ENCODE results near the gene B3GNT8.
"Not testable (repeated sequence)": the region's sequence is repeated elsewhere in the genome, so short reads cannot be mapped to it uniquely, and the experiment has no call there.

B3GNT8 gene

DNA sequence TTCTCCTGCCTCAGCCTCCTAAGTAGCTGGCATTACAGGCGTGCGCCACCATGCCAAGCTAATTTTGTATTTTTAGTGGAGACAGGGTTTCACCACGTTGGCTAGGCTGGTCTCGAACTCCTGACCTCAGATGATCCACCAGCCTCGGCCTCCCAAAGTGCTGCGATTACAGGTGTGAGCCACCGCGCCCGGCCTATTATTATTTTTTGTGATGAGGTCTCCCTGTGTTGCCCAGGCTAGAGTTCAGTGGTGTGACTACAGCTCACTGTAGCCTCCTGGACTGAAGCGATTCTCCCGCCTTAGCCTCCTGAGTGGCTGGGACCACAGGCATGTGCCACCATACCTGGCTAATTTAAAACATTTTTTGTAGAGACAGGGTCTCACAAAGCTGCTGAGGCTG, 8.2 kb upstream of the B3GNT8 start:
- H3K36me3 ChIP-seq (ENCODE audit: control insufficient read depth, insufficient read depth, low read length) = peaks cover 43% of the 10 kb centered on the region
- H3K9ac ChIP-seq (ENCODE audit: low read length); H3K4me3 ChIP-seq (ENCODE audit: low read depth, low read length); H3K9me3 ChIP-seq (ENCODE audit: control insufficient read depth, insufficient read depth, low read depth, low read length); H3K27me3 ChIP-seq (ENCODE audit: control insufficient read depth, insufficient read depth, low read length); H3K27ac ChIP-seq (ENCODE audit: low read depth, low read length); H3K4me1 ChIP-seq (ENCODE audit: control insufficient read depth, insufficient read depth, low read length): not testable (repeated sequence)

GRCh38 chr19:41434450-41434849, 7.3 kb upstream of the B3GNT8 start:
- H3K4me1 ChIP-seq (ENCODE audit: control insufficient read depth, insufficient read depth, low read length) = no peaks in the 10 kb centered on the region
- peaks cover 43% of the 10 kb centered on the region for H3K36me3 ChIP-seq (ENCODE audit: control insufficient read depth, insufficient read depth, low read length)
- no peak overlapping the region for H3K4me3 ChIP-seq (ENCODE audit: low read depth, low read length)

DNA sequence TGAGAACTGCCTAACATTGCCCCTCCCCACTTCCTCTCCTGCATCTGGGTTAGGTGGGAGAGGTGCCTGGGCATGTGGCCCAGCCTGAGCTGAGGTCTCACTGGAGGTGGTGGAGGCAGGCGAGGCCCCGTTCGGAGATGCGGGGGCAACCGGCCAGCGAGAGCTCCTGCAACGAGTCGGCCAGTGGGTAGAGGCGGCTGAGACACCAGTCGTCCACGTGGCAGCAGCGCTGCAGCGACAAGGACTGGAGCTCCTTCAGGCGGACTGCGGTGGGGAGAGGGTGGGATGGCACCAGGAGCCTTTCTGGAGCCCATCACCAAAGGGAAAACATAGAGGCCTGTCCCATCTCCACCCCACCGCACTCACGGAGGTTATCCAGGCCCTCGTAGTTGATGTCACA, 6.0 kb upstream of the B3GNT8 start:
- Histone ChIP-seq H3K9me3 (ENCODE audit: control insufficient read depth, insufficient read depth, low read depth, low read length) (no peaks in the 10 kb centered on the region), H3K36me3 (ENCODE audit: control insufficient read depth, insufficient read depth, low read length) (peaks cover 42% of the 10 kb centered on the region), H3K9ac (ENCODE audit: low read length) (no peak overlapping the region), H3K27ac (ENCODE audit: low read depth, low read length) (peak overlapping the region; percentile 50; the same call in 1 of the 2 replicates), H3K27me3 (ENCODE audit: control insufficient read depth, insufficient read depth, low read length) (no peaks in the 10 kb centered on the region), H3K4me3 (ENCODE audit: low read depth, low read length) (no peak overlapping the region), H3K4me1 (ENCODE audit: control insufficient read depth, insufficient read depth, low read length) (peaks cover 5% of the 10 kb centered on the region; the same call in 1 of the 2 replicates)

More at GRCh38 chr19:41434450-41434849, 7.3 kb upstream of the B3GNT8 start:
- Histone ChIP-seq H3K27me3 (ENCODE audit: control insufficient read depth, insufficient read depth, low read length) (no peaks in the 10 kb centered on the region), H3K9ac (ENCODE audit: low read length) (no peak overlapping the region), H3K27ac (ENCODE audit: low read depth, low read length) (no peak overlapping the region), H3K9me3 (ENCODE audit: control insufficient read depth, insufficient read depth, low read depth, low read length) (no peaks in the 10 kb centered on the region)

- H3K4me1 ChIP-seq (ENCODE audit: control insufficient read depth, insufficient read depth, low read length) = peaks cover 15% of the 10 kb centered on the region
- H3K4me3 ChIP-seq (ENCODE audit: low read depth, low read length) = no peak overlapping the region
- H3K27me3 ChIP-seq (ENCODE audit: control insufficient read depth, insufficient read depth, low read length) = no peaks in the 10 kb centered on the region
- no peak overlapping the region for H3K27ac ChIP-seq (ENCODE audit: low read depth, low read length)
- H3K9me3 ChIP-seq (ENCODE audit: control insufficient read depth, insufficient read depth, low read depth, low read length) = no peaks in the 10 kb centered on the region
- peaks cover 36% of the 10 kb centered on the region for H3K36me3 ChIP-seq (ENCODE audit: control insufficient read depth, insufficient read depth, low read length)
- H3K9ac ChIP-seq (ENCODE audit: low read length) = no peak overlapping the region
Observed at GRCh38 chr19:41431426-41432386, 4.5 kb upstream of the B3GNT8 start.

- H3K36me3 ChIP-seq (ENCODE audit: control insufficient read depth, insufficient read depth, low read length) = peaks cover 33% of the 10 kb centered on the region
- H3K27me3 ChIP-seq (ENCODE audit: control insufficient read depth, insufficient read depth, low read length) = no peaks in the 10 kb centered on the region
- no peaks in the 10 kb centered on the region for H3K9me3 ChIP-seq (ENCODE audit: control insufficient read depth, insufficient read depth, low read depth, low read length)
- H3K4me1 ChIP-seq (ENCODE audit: control insufficient read depth, insufficient read depth, low read length) = peaks cover 18% of the 10 kb centered on the region
- no peak overlapping the region for H3K4me3 ChIP-seq (ENCODE audit: low read depth, low read length)
- H3K27ac ChIP-seq (ENCODE audit: low read depth, low read length) = no peak overlapping the region
- no peak overlapping the region for H3K9ac ChIP-seq (ENCODE audit: low read length)
Observed at GRCh38 chr19:41430922-41431321, 3.7 kb upstream of the B3GNT8 start.

GRCh38 chr19:41428481-41428859, 1.3 kb upstream of the B3GNT8 start:
- no peaks in the 10 kb centered on the region for H3K27me3 ChIP-seq (ENCODE audit: control insufficient read depth, insufficient read depth, low read length)
- H3K9ac ChIP-seq (ENCODE audit: low read length) = no peak overlapping the region
- H3K36me3 ChIP-seq (ENCODE audit: control insufficient read depth, insufficient read depth, low read length) = peaks cover 48% of the 10 kb centered on the region
- H3K4me1 ChIP-seq (ENCODE audit: control insufficient read depth, insufficient read depth, low read length) = peaks cover 18% of the 10 kb centered on the region
- H3K9me3 ChIP-seq (ENCODE audit: control insufficient read depth, insufficient read depth, low read depth, low read length) = no peaks in the 10 kb centered on the region
- H3K27ac ChIP-seq (ENCODE audit: low read depth, low read length) = no peak overlapping the region
- peak overlapping the region; percentile 67 for H3K4me3 ChIP-seq (ENCODE audit: low read depth, low read length)

DNA sequence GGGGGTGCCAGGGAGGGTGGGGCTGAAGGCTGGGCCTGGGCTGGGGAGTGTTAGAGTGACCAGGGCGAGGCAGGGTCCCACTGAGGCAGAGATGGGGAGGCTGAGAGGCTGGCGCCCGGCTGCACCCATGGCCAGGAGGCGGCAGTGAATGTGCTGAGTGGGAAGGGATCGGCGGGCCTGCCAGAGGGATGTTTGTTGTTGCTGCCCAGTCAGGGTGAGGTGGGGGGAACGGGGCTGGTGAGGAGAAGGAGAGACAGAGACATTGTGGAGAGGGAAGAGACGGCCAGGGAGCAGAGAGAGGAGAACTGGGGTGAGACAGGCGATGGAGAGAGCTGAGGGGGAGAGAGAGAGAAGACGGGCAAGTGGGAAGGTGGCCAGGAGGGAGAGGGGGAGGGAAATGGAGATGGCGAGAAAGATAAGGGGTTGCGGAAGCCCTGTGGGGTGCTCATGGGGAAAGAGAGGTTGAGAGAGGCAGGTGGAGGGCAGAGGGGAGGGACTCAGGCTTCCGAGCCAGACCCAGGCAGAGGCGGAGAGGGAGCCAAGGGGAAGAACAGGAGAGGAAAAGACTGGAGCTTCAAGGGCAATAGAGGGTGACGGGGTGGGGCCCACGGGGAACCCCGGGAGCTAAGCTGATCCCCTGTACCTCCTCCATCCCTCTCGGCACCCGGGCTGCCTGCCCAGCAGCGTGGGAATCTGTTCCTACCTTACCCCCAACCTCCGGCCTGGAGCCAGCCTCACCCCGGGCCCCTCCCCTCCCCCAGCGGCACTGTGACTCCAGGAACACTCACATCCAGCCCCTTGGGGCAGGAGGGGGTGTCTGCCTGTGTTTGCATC, 690 bp upstream of the B3GNT8 start:
- Histone ChIP-seq H3K4me3 (ENCODE audit: low read depth, low read length) (peak overlapping the region; percentile 67), H3K27me3 (ENCODE audit: control insufficient read depth, insufficient read depth, low read length) (no peaks in the 10 kb centered on the region), H3K9ac (ENCODE audit: low read length) (peak overlapping the region; percentile 62), H3K36me3 (ENCODE audit: control insufficient read depth, insufficient read depth, low read length) (peaks cover 46% of the 10 kb centered on the region), H3K9me3 (ENCODE audit: control insufficient read depth, insufficient read depth, low read depth, low read length) (no peaks in the 10 kb centered on the region), H3K4me1 (ENCODE audit: control insufficient read depth, insufficient read depth, low read length) (peaks cover 18% of the 10 kb centered on the region), H3K27ac (ENCODE audit: low read depth, low read length) (no peak overlapping the region)

GRCh38 chr19:41426116-41426841, 895 bp downstream of the B3GNT8 start:
- peak overlapping the region; percentile 72 for H3K9ac ChIP-seq (ENCODE audit: low read length)
- H3K27ac ChIP-seq (ENCODE audit: low read depth, low read length) = peak overlapping the region; percentile 42; the same call in 1 of the 2 replicates
- H3K4me1 ChIP-seq (ENCODE audit: control insufficient read depth, insufficient read depth, low read length) = peaks cover 18% of the 10 kb centered on the region
- peaks cover 40% of the 10 kb centered on the region for H3K36me3 ChIP-seq (ENCODE audit: control insufficient read depth, insufficient read depth, low read length)
- H3K9me3 ChIP-seq (ENCODE audit: control insufficient read depth, insufficient read depth, low read depth, low read length) = no peaks in the 10 kb centered on the region
- H3K4me3 ChIP-seq (ENCODE audit: low read depth, low read length) = peak overlapping the region; percentile 67
- no peaks in the 10 kb centered on the region for H3K27me3 ChIP-seq (ENCODE audit: control insufficient read depth, insufficient read depth, low read length)

DNA sequence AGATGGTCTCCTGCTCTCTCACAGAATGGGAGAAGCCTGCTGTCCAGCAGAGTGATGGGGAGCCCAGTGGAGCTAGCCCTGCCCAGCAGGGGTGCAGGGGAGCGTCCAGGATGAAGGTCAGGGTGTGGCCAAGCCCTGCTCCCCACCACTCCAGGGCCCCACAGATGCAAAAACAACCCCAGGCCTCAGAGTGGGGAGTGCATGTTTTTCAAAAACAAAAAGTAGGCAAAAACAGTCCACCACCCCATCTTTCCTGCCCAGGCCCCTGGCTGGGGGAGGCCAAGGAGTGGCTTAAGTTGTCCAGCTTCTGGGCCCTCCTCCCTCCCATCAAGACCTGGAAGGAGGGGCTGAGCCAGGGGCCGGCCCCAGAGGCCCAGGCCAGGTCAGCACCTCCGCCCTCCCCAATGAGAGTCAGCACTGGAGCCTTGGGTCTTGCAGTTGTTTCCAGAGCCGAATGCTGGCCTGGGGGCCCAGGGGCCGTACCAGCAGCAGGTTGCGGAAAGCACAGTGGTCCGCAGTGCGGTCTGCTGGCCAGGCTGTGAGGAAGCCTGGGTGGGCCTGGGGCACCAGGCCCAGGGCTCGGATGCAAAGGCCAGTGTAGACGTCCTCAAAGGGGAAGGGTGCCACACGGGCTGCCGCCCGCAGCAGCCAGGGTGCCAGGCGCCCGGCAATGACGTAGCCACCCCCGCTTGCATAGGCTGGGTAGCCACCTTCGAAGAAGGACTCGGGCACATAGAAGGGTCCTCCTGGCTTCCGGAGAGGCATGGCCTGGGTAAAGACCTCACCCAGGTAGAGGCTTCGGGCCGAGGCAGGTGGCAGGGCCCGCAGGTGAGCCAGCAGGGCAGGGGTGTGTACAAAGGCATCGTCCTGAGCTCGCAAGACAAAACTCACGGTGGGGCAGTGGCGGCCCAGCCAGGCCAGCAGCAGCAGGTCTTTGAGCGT, 1.7 kb downstream of the B3GNT8 start:
- Histone ChIP-seq H3K27ac (ENCODE audit: low read depth, low read length) (no peak overlapping the region), H3K36me3 (ENCODE audit: control insufficient read depth, insufficient read depth, low read length) (peaks cover 37% of the 10 kb centered on the region), H3K4me3 (ENCODE audit: low read depth, low read length) (no peak overlapping the region), H3K9ac (ENCODE audit: low read length) (no peak overlapping the region), H3K4me1 (ENCODE audit: control insufficient read depth, insufficient read depth, low read length) (peaks cover 18% of the 10 kb centered on the region), H3K27me3 (ENCODE audit: control insufficient read depth, insufficient read depth, low read length) (no peaks in the 10 kb centered on the region), H3K9me3 (ENCODE audit: control insufficient read depth, insufficient read depth, low read depth, low read length) (no peaks in the 10 kb centered on the region)

Data from HUES6 (cell line).